Psoas muscle (tissue), 8 donors: ENCODE results near the gene C12orf75. TPM values are rescaled to one million over a fixed set of nuclear protein-coding genes. Genes with fewer than 3 reads are reported as not detected.

ENCODE experiments used
- ATAC-seq, 4 donors: fragments of 200-7000 bp; cut with Tn5 transposase; one replicate each; pipeline ENCODE4 v1.9.1; 2020; ENCODE audit warnings: moderate library complexity in 3 of 4, mild to moderate bottlenecking in 2 of 4
- DNase-seq, 2 donors: peaks; one replicate each; pipeline ENCODE4 v3.0.0-alpha.2; 2020
- H3K27ac ChIP-seq: fragments of 200-600 bp; one replicate; pipeline ENCODE4 v1.8.0; 2022
- H3K27me3 ChIP-seq, 3 donors: fragments of 200-600 bp in 1 of 3; one replicate each; pipeline versions ENCODE4 v1.6.1 to v1.8.0; 2013 to 2022; ENCODE audit warnings: low read length in 2 of 3, mild to moderate bottlenecking in 2 of 3, moderate library complexity in 1 of 3; ENCODE audit not compliant: insufficient read depth in 3 of 3
- H3K36me3 ChIP-seq, 2 donors: fragments of 200-600 bp in 1 of 2; one replicate each; pipeline versions ENCODE4 v1.6.1 to v1.8.0; 2013 to 2022; ENCODE audit warnings: low read depth in 1 of 2, mild to moderate bottlenecking in 1 of 2, moderate library complexity in 1 of 2; ENCODE audit not compliant: insufficient read depth in 1 of 2
- H3K4me1 ChIP-seq: fragments of 200-600 bp; one replicate; pipeline ENCODE4 v1.8.0; 2022
- H3K4me3 ChIP-seq: fragments of 200-600 bp; one replicate; pipeline ENCODE4 v1.8.0; 2022; ENCODE audit warnings: mild to moderate bottlenecking
- H3K9me3 ChIP-seq: fragments of 200-600 bp; one replicate; pipeline ENCODE4 v1.8.0; 2022
- CTCF ChIP-seq: fragments of 200-600 bp; IDR thresholded peaks from one replicate; pipeline ENCODE4 v1.8.0; 2022; ENCODE audit warnings: antibody characterized with exemption
- WGBS, 3 donors: extraction: QIAGEN DNeasy Blood & Tissue Kit; methylation state at CpG; one replicate each; pipeline versions ENCODE4 v1.1.6 to v1.1.7; 2013; 5-methylcytosine and 5-hydroxymethylcytosine counted together
- intact Hi-C, 2 donors: fragments of 100-400 bp; cut with DNase I; formaldehyde crosslinking; loops; one replicate each; pipeline versions ENCODE4 v1.11.0 to v1.14.2; 2022
- polyA plus RNA-seq, 3 donors: library from polyadenylated mRNA; stranded (reverse); fragments of 200-250 nt; gene quantifications; one replicate each; pipeline ENCODE4 v1.2.3, GENCODE V29; 2013
- total RNA-seq, 4 donors: library from RNA; stranded (reverse); fragmentation: NEBNext Ultra II Directional in 2 of 4; extraction: Animal tissue kit (Norgen Biotek cat#: 25700) in 2 of 4; gene quantifications; one replicate each; pipeline versions ENCODE4 v1.2.1 to v1.2.4, GENCODE V29; 2021 to 2023
- donor health status: healthy with polysubstance abuse.
- donor health status: DM: no; HTN: no; CAD: no; lungs with moderate emphysema.
- donor health status: Bipolar disorder and iron deficiency.
- donor health status: healthy.
- donor health status: DM: yes; HTN: yes; CAD: no.
- donor health status: DM: no; HTN: no; CAD: no.
- donor health status: DM: no; HTN: no; CAD: no.
- donor health status: DM: yes; HTN: yes; CAD: no.

Gene C12orf75
- total and polyA plus RNA-seq, 7 donors, result 25.6 to 228 (median 76.5) TPM

DNA sequence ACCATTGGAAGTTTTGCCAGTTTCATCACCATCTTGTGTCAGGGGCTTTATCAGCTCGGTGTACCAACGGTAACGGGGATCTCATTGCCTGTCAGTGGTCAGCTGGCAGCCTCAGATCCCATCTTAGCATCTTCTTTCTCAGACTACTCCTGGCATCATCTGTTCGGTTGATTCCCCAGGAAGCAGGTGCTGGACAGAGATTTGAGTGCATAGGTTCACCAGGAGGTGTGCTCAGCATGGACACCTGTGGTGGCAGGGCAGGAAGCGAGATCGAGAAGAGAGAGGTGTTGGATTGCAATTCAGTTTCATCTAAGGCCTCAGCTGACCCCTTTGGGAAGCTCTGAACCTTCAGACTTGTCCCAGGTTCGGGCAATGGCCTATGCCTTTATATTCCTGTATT lies 76.0 kb downstream of the C12orf75 start:
- intact Hi-C loops, result no loop called here
- Histone ChIP-seq H3K36me3 (no peaks in the 10 kb centered on the region), H3K27me3 (no peaks in the 10 kb centered on the region), H3K27ac (no peak overlapping the region), H3K9me3 (no peaks in the 10 kb centered on the region), H3K4me1 (no peaks in the 10 kb centered on the region), H3K4me3 (no peak overlapping the region)
- no peak for TF ChIP-seq CTCF
- no peak for DNase-seq
- no peak for ATAC-seq
- 88 to 95% (median 92%) methylated on average over 7 of the region's 7 CpGs for WGBS, 3 donors

- H3K36me3 ChIP-seq, result no peaks in the 10 kb centered on the region
- intact Hi-C loops, result no loop called here
- no peak for ATAC-seq
- no peak for TF ChIP-seq CTCF
- no peaks in the 10 kb centered on the region for H3K27me3 ChIP-seq
- DNase-seq, result no peak
- H3K4me3 ChIP-seq, result no peak overlapping the region
- no peaks in the 10 kb centered on the region for H3K4me1 ChIP-seq
- no peak overlapping the region for H3K27ac ChIP-seq
- H3K9me3 ChIP-seq, result no peaks in the 10 kb centered on the region
- 56 to 69% (median 64%) methylated on average over 5 of the region's 5 CpGs for WGBS, 3 donors
Observed at GRCh38 chr12:105409279-105409678, 78.8 kb downstream of the C12orf75 start.

- ATAC-seq, result peak in 2 of 4 donors; percentile 10 to 54
- no peak for TF ChIP-seq CTCF
- intact Hi-C loops, result no loop called here
- 28 to 33% (median 28%) methylated on average over 8 of the region's 8 CpGs for WGBS, 3 donors
- H3K9me3 ChIP-seq, result no peaks in the 10 kb centered on the region
- no peak overlapping the region for H3K27ac ChIP-seq
- no peaks in the 10 kb centered on the region for H3K4me1 ChIP-seq
- H3K27me3 ChIP-seq, result no peaks in the 10 kb centered on the region
- no peaks in the 10 kb centered on the region for H3K36me3 ChIP-seq
- no peak overlapping the region for H3K4me3 ChIP-seq
- DNase-seq, result peak; percentile 30 to 69
Observed at GRCh38 chr12:105409801-105410471, 79.4 kb downstream of the C12orf75 start.

DNA sequence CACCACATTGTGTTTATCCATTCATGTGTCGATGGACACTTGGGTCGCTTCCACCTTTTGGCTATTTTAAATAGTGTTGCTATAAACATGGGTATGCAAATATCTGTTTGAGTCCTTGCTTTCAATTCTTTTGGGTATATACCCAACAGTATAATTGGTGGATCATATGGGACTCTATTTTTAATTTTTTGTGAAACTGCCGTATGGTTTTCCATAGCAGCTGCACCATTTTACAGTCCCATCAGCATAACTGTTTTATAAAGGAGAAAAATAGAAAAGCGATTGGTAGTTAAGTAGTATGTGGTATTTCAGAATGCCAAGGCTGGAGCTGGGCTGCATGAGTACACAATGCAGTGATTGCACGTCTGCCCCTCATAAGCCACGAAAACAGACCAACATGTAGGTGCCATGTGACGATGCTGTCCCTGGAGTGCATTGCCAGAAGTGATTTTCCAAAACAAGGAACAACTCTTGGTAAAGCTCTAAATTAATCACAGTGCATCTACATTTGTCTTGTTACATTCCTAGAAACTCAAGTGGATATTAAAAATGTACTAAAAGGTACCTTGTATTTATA lies 83.5 kb downstream of the C12orf75 start:
- 89 to 92% (median 92%) methylated on average over 7 of the region's 7 CpGs for WGBS, 3 donors
- TF ChIP-seq CTCF, result no peak
- intact Hi-C loops, result no loop called here
- H3K27ac ChIP-seq, result no peak overlapping the region
- H3K36me3 ChIP-seq, result no peaks in the 10 kb centered on the region
- no peaks in the 10 kb centered on the region for H3K27me3 ChIP-seq
- no peak for ATAC-seq
- no peaks in the 10 kb centered on the region for H3K9me3 ChIP-seq
- H3K4me1 ChIP-seq, result no peaks in the 10 kb centered on the region
- no peak overlapping the region for H3K4me3 ChIP-seq
- no peak for DNase-seq

- Histone ChIP-seq H3K27ac (no peak overlapping the region), H3K36me3 (no peaks in the 10 kb centered on the region), H3K4me3 (no peak overlapping the region), H3K27me3 (no peaks in the 10 kb centered on the region), H3K9me3 (no peaks in the 10 kb centered on the region), H3K4me1 (no peaks in the 10 kb centered on the region)
- DNase-seq, result no peak
- intact Hi-C loops, result no loop called here
- no peak for TF ChIP-seq CTCF
- WGBS, 3 donors, result 35 to 62% (median 42%) methylated on average over 4 of the region's 4 CpGs
- no peak for ATAC-seq
Observed at GRCh38 chr12:105417732-105418131, 87.2 kb downstream of the C12orf75 start.
